NCI-H2196 (cell line): ENCODE results near the gene SYT7.
A peak's percentile ranks its signal among the peaks of the same experiment; 100 is the strongest.

Experiments
- DNase-seq: peaks from one replicate; lab custom pipeline; 2025; ENCODE audit not compliant: unreplicated experiment; lab: John Stamatoyannopoulos, UW

Gene SYT7

DNA sequence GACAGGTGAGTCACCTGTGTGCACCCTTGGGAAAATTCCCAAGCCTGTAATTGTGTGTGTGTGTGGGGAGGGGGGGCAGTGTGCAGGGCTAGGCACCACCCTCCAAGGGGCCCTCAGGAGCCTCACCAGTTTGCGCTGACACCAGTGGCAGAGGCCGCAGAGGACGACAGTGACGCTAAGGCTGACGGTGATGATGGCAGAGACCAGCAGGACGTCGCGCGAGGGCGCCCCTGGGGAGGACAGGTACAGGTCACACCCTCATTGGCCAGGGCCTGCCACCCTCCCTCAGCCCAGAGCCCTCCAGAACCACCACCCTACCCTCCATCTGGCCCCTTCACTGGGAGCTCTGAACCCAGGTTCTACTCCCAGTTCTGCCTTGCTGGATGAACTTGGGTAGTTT is 24.9 kb downstream of the SYT7 start:
- DNase-seq = no peak

DNA sequence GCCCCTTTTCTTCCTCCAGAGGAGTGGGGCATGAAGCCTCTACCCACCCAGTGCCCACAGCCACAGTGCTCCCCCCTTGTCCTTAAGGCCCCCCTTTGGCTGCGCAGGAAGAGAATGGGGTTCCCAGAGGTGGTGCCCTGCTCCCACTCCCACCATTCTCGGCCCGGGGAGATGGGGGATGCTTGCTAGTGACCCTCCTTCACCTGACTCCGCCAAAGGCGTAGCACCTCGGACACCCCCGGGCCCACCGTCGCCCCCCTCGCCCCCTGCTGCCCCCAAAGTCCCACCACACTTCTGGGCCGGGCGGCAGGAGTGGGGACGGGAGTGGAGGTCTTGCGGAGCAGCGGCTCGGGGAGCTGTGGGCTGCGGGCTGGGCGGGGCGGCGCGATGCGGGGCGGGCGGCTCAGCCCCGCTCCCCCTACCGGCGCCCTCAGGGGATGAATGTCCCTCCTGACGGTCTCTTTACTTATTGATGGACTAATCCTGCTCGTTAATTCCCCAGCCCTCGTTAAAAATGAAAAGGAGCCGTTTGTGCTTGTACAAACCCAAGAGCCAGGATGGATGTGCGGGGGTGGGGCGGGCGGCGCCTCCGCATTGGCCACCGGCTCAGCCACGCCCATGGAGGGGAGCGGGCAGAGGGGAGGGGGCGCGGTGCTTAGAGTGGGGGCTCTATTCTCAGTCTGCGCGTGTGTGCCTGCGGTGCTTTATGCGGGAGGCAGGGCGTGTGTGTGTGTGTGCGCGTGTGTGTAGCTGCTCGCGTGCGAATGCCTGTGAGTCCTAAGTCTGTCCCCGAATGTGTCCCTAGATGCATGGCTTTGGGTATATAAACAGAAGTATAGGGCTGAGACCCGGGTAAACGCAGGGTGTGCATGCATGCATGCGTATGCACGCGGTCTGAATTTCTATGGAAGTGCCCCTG is 25.6 kb downstream of the SYT7 start:
- no peak for DNase-seq

DNA sequence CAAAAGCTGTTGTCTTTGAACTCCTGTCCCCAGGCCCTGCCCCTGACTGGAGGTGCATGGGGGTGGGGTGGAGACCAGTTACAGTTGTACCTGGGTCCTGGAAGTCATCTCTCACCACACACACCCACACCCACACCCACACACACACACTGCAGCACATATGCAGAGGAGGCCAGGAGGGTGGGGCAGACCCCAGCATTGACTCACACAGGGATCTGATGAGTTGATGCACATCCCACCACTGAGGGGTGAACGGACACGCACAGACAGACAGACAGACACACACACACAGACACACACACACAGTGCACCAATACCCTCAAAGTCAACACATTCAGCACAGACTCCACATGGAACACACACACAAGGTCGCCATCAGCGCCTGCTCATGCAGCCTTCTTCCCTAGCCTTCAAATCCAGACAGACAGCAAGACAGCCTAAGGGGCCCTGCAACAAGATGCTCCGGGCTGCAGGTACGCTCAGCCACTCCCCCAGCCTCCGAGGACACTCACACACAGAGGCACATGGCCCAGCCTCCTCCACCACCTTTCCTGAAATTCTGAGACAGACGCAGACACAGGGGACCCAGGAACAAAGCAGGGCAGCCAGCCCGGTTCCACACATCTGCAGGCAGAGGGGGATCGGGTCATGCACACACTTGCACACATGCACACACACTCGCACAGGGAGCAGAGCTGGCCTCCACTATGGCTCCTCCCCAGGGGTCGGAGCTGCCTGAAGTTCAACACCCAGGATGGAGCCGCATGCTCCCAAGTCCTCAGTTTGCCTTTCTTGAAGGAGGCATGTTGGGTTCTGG is 26.5 kb downstream of the SYT7 start:
- no peak for DNase-seq

DNA sequence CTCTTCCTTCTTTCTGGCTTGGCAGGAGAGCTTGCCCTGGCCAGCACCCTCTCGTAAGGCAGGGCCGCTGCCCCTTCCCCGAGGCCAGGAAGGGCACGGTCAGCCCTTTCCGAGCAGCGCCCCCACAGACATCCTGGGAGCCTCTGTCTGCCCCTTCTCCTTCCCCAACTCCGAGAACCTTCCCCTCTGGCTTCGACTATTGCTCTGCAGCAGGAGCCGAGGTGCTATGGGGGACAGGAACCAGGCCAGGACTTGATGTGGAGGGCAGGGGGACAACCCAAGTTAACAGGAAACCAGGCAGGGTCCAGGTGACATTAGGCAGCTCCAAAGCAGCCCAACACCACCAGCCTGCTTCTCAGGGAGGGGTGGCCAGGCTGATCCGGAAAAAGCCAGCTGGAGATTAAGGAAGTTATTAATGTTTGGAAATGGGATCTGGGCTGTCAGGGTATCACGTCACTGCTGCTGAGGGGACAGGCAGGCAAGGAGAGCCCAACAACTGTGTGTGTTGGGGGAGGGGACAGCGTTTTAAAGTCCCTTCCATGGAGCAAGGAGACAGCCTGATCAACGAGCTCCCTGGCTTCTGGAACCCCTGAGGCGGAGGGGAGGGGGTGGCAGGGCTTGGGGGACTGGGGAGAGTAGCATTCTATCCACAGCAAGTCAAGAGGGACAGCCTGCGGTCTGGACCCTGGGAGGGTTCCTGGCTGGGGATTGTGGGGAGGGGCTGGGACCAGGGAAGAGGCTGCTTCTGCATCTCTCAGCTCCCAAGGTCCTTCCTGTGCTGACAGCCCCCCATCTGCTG is 27.3 kb downstream of the SYT7 start:
- no peak for DNase-seq

DNA sequence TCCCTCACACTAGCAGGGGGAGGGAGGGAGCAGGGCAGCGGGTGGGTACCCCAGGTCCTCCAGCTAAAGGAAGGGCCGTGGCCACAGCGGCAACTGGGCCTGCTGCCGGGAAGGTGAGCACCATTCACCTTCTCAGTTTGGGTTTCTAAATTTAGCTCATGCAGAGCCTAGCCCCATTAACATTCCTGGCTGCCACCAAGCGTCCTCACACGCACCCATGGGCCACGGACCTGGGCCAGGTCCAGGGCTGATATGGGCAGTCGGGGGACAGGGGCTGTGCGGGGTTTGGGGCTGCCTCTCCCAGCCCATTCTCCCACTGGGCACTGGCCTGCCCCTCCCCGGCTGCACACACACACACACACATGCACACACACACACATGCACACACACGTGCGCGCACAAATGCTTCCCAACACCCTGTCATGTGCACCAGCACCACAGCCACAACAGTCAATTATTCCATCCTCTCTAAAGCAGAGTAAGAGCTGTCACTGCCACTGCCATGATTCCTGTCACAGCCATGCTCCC is 28.7 kb downstream of the SYT7 start:
- no peak for DNase-seq

DNA sequence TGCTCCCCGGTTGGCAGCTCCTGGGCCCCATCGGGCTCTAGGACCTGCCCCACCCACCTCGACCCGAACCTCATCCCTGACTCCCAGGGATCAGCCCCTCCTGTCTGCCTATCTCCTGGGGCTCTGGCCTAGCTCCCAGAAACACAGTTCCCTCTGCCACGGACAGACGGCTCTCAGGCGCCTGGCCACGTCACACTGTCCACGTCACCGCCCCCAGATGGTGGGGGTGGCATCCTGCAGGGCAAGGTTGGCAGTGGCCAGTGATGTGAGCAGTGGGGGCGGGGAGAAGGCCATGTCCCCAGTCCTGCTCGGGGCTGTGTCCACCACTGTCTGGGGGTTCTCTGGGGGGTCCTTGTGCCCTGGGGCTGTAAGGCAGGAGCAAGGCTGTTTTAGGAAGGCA is 29.2 kb downstream of the SYT7 start:
- DNase-seq = no peak

DNA sequence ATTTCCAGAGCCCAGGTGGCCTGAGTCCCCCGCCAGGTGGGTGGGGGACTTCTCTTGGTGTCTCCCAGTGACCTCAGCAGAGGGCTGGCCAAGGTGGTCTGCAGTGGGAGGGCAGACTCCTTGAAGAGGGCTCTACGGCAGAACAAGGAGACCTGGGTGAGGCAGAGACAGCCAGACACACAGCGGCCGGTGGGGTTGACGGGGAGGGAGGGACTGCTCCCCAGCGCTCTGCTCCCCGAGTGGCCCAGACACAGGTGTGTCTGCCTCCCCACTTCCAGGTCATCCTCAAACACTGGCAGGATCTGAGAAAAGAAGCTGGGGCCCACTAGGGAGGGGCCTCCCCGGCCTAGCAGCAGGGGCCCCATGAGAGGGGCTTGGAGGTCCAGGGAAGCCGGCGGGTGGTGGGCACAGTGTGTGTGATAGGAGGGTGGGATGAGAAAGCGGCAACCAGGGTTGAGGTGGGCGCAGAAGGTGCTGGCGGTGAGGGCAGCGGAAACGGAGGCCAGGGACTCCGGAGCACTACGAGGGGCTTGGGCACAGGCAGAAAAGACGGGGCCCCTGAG is 30.1 kb downstream of the SYT7 start:
- DNase-seq = no peak

DNA sequence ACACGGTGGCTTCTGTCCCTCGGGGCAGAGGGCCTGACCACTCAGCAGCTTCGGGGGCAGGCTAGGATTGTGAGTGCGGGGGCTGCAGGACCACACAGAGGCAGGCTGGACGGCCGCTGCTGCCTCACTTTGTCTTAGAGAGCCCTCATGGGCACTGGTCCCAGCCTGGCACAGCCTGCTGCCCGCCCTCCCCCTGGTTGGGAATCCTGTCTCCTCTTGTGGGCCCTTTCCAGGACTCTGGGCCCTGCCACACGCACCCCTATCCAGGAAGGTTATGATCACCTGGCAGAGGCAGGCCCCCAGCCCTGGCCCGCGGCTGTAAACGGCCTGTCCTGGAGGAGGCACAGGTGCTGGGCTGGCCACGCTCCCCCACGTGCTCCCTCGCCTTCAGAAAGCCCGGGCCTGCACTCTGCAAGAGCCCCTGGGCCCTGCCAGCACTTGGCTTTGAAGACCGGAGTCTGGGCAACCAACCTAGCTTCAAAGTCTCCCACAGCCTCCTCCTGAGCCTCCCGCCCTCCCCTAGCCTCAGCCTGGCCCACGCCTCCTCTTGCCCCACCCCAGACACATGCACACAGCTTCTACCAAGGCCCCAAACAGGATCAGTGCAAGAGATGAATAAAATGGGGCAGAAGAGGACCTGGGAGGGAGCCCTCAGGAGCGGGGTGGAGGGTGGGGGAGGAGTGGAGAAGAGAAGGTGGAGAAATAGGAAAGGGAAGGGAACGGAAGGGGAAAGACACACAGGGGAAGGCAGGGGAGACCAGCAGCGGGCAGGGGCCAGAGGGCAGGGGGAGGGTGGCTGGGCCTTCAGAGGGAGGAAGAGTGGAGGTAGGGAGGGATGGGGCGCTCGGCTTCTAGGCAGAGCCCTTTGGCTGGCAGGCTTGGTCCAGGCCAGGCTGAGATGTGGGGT is 31.0 kb downstream of the SYT7 start:
- no peak for DNase-seq

DNA sequence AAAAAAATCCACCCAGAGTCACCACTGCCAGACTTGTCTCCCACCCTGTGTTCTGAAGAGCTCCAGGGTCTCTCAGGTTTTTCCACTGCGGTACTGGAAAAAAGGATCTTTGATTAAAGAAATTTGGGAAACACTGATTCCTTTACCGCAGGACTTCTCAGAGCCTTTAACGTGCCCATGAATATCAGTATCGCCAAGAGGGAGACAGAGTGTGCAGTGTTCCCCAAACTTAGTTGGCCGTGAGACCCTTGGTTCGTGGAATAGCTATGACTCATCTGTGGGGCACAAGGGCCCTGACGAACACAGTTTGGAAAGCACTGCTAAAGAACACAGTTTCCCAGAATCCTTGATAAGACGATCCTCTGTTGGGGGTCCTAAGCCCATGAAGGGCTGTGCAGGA is 31.7 kb downstream of the SYT7 start:
- DNase-seq = no peak

DNA sequence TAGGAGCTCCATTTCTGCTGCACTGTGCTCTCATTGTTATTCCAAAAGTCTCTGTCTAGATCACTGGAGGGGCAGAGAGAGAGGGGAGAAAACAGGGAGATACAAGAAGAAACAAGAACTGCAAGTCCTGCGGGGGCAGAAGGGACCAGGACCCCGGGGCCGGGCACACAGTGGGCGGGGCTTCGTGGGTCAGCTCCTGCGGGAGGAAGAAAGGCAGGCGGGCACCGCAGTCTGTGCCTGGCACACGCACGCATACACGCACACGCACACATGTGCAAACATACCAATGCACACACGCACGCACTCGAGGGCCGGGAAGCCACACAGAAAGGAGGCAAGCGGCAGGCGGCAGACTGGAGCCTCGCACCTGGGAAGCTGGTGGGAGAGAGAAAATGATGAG is 33.6 kb downstream of the SYT7 start:
- DNase-seq = no peak

DNA sequence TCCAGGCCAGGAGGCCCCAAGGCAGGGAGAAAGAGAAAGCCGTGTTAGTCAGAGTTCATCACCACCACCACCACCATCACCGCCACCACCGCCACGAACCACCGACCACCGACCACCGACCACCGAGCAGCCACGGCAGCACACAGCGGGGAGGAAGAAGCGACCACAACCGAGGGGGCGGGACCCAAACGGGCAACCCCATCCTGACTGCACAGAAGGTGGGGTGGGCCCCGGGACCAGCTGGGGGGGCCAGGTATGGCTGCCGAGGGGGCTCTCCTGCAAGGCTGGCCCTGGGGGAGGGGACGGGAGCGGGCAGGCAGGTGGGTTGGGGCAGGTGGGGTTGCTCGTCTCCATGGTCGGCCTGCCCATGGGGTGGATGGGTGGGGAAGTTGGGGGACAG is 34.2 kb downstream of the SYT7 start:
- DNase-seq = no peak

DNA sequence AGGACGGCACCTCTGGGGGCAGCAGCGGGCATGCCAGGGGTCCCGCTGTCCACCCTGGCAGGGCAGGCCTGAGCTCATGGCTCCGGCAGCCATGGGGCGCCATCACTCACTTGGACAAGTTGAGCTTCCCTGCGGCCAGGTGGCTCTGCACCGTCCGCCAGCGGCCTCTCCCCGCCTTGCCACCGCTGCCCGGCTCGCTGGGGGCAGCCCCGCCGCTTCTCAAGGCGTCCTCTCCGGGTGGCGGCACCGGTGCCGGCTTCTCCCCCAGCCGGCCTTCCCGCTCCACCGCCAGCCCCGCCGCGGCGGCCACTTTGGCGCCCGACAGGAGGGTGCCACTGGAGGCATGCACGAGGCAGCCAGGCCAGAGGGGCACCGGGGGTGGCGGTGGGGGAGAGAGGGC is 35.0 kb downstream of the SYT7 start:
- no peak for DNase-seq

DNA sequence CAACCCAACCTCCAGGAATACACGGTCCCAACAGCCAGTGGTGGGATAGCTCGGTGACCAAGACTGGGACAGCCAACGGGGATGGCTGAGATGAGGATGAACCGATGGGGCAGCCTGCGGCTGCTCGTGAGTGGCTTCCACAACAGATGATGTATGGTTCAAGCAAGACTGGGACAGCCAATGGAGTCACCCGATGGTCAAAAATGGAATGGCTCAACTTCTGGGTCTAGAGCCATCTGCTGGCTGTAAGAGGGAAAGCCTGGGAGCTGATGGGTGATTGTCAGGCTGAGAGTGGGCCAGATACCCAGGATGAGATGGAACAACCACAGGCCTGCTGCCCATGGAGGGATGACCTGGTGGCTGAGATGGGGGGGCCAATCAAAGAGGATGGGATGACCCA is 35.5 kb downstream of the SYT7 start:
- no peak for DNase-seq

DNA sequence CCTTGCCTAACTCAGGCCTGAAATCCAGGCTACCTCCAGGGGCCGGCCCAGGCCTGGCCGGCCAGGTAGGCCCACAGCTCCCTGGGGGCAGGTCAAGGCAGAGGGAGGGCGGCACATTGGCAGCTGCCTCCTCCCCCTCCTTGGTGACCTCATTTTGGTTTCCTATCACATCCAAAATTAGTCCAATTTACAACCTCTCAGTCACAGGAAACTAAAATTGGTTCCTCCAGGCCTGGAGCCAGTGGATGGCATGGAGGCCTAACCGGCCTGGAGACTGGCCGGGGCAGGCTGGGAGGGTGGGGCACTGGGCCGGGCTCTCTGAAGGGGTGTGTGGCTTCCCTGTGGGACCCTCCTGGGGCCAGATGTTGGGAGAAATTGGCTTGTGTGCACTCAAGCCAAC is 36.4 kb downstream of the SYT7 start:
- DNase-seq = no peak

DNA sequence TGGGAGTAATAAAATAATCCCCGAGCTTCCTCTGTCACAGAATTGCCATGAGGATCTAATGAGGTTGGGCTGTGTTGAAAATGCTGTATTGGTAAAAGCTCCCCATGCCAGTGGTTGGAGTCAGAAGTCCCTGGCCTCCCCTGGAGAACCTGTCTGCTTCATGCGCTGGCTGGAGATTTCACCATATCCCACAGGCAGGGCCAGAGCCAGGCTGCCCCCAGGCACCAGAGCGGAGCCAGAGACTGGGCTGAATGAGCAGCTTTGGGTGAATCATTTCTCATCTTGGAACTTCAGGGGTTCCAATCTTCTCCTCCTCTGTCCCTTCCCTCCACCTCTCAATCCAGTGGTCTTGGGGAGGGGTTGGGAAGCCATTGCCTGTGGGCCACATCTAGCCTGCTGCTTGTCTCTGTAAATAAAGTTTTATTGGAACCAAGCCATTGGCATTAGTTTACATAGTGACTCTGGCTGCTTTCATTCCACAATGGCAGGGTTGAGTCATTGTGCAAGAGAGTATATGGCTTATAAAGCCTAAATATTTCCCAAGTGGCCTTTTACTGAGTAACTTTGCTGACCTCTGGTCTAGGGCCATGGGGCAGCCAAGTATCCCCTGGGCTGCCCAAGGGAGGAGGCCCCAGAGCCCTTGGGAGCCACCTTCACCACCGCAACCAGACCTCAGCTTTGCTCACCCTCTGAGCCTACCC is 37.1 kb downstream of the SYT7 start:
- no peak for DNase-seq

DNA sequence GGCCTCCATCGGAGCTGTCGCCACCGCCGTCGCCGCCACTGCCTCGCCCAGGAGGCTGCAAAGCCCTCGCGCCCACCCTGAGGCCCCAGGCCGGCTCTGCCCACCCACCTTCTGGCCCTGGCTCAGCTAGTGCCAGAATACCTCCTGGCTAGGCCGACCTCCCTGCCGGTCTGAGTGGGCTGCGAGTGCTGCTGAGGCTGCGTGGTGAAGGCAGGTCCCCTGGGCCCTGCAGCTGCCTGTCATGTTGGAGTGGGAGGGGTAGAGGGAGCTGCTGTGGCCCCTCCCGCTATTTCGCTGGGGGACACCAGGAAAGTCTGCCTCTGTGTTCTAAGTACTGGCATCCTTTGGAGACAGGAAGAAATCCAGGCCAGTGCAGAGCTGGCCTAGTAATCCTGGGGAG is 38.2 kb downstream of the SYT7 start:
- no peak for DNase-seq

DNA sequence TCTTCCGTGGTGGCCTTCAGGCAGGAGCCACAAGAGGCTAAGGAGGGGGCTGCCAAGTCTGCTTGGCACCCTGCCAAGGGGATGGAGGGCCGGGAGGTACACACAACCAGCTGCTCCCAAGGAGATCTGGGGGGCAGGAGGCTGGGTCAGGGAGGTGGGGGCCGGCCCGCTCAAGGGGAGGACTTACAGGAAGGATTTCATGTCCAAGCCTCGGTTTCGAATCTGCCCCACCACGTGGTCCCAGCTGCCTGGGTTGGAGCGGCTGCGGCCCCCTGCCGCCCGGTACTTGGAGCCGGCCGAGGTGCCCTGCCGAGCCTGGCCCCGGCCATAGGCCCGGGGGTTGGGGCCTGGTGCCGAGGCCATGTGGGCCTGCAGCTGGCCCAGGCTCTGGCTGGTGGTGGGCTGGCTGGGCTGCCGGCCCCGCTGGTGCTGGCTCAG is 38.8 kb downstream of the SYT7 start:
- DNase-seq = peak; percentile 85

DNA sequence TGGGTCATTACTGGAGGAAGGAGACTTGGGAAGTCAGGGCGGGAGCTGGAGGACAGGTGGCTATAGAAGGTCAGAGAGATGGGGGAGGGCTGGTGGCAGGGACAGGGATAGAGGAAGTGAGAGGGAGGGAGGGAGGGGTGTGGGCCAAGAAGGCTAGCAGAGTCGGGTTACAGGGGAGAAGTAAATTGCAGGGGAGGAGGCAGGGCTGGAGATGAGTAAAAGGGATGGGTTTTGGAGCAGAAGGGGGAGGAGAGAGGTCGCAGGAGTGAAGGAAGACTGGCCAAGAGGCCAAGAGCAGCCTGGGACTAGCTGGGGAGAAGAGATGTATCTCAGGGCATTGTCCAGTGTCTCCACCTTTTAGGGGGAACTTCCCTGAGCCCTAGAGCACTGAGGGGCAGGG is 39.3 kb downstream of the SYT7 start:
- DNase-seq = peak; percentile 80

DNA sequence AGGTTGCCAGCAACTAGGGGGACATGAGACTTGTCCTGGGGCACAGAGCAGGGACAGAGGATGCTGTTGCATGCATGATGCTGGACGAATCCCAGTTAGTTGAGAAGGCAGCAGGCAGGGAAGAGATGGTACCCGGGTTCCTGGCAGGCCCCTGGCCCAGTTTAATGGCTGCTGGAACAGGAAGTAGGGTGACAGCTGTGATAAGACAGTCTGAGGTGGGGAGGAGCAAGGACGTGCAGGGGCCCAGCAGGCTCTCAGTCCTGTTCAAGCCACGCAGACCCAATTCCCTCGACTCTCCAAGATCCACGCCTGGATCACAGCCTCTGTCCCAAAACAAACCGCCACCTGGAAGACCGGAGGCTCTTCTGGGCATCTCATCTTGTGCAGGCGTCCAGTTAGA is 40.3 kb downstream of the SYT7 start:
- DNase-seq = no peak
